Small intestine (tissue), 7 donors: ENCODE data around the gene BICRAL. TPM values are rescaled to one million over a fixed set of nuclear protein-coding genes. Genes with fewer than 3 reads are reported as not detected.

Source experiments
- DNase-seq, 2 donors: peaks; one replicate each; pipeline versions ENCODE4 v3.0.0 to v3.0.0-alpha.2; 2013
- FAIRE-seq: peaks from 2 replicates; lab custom pipeline; 2012; peaks lifted over from hg19 to GRCh38; lab: Jason Lieb, UNC
- H3K27ac ChIP-seq, 3 donors: one replicate each; pipeline ENCODE4 v1.5.1; 2013; ENCODE audit warnings: low read length in 2 of 3, mild to moderate bottlenecking in 2 of 3, control low read depth in 1 of 3, inconsistent platforms in 1 of 3, low read depth in 1 of 3, moderate library complexity in 1 of 3
- H3K27me3 ChIP-seq, 3 donors: one replicate each; pipeline ENCODE4 v1.6.1; 2013; ENCODE audit warnings: low read length in 3 of 3, inconsistent platforms in 1 of 3; ENCODE audit not compliant: control insufficient read depth in 3 of 3, insufficient read depth in 3 of 3
- H3K36me3 ChIP-seq, 3 donors: one replicate each; pipeline ENCODE4 v1.6.1; 2013; ENCODE audit warnings: low read length in 3 of 3, inconsistent platforms in 1 of 3, low read depth in 1 of 3, mild to moderate bottlenecking in 1 of 3, moderate library complexity in 1 of 3; ENCODE audit not compliant: control insufficient read depth in 3 of 3, insufficient read depth in 2 of 3
- H3K4me1 ChIP-seq, 3 donors: one replicate each; pipeline ENCODE4 v1.6.1; 2013; ENCODE audit warnings: low read length in 2 of 3, inconsistent platforms in 1 of 3, low read depth in 1 of 3, mild to moderate bottlenecking in 1 of 3, moderate library complexity in 1 of 3; ENCODE audit not compliant: control insufficient read depth in 3 of 3, insufficient read depth in 2 of 3
- H3K4me3 ChIP-seq, 3 donors: one replicate each; pipeline ENCODE4 v1.5.1; 2013; ENCODE audit warnings: low read length in 3 of 3, control low read depth in 1 of 3, inconsistent platforms in 1 of 3, low read depth in 1 of 3, mild to moderate bottlenecking in 1 of 3, moderate library complexity in 1 of 3
- H3K9me3 ChIP-seq, 2 donors: one replicate each; pipeline ENCODE4 v1.6.1; 2013; ENCODE audit warnings: low read depth in 1 of 2, low read length in 1 of 2; ENCODE audit not compliant: control insufficient read depth in 2 of 2, insufficient read depth in 1 of 2
- WGBS, 3 donors: extraction: QIAGEN DNeasy Blood & Tissue Kit; methylation state at CpG; one replicate each; pipeline ENCODE4 v1.1.7; 2013; 5-methylcytosine and 5-hydroxymethylcytosine counted together
- polyA plus RNA-seq, 4 donors: library from polyadenylated mRNA; stranded (reverse) in 3 of 4; unstranded in 1 of 4; fragments of 200-250 nt in 3 of 4; fragments of 120-200 nt in 1 of 4; gene quantifications; one replicate each; pipeline versions ENCODE4 v1.2.1 to v1.2.3, GENCODE V29; 2013
- donor health status: healthy with polysubstance abuse.
- donor health status: control.
- donor health status: control.
- donor health status: Bipolar disorder and iron deficiency.
- donor health status: healthy.

BICRAL gene
- polyA plus RNA-seq, 4 donors = 3.2 to 15.4 (median 4.7) TPM

DNA sequence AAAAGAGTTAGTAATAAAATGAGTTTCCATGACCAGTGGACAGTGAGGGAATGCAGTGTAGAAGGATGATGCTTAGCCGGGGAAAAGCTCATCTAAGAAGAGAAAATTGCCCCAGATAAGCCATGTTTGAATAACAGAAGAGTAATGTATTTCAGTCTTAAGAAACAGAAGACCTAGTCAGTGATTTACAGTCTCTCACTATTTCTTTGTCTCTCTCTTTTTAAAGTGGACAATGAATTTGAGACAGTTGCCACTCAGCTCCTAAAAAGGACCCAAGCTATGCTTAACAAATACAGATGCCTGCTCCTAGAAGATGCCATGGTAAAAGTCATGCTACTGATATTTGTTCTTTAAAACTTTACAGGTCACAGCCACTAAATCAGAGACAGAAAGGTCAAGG is 78.2 kb downstream of the BICRAL start:
- WGBS, 3 donors = 92 to 96% (median 93%) methylated on average over 1 of the region's 1 CpG
- H3K36me3 ChIP-seq = peaks cover 16 to 76% (median 22%) of the 10 kb centered on the region in 3 donors

DNA sequence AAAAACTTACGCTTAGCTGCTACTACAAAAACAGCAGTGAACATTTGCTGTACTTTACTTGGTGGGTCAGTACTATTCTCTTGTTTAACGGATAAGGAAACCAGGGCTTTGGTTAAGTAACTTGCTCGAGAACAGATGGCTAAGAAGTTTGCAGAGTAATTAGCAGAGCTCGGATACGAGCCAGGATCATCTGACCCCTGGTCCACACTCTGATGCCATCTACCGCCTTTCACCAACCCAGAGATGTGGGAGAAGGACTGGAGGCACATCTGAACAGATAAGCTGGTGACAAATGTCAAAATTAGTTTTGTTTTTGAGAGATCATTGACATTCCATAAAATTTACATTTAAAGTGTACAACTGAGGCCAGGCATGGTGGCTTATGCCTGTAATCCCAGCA is 78.6 kb downstream of the BICRAL start:
- Histone ChIP-seq H3K4me1 (no peaks in the 10 kb centered on the region), H3K36me3 (peaks cover 20 to 74% (median 26%) of the 10 kb centered on the region in 3 donors), H3K27ac (no peak overlapping the region), H3K4me3 (no peak overlapping the region), H3K27me3 (no peaks in the 10 kb centered on the region), H3K9me3 (no peaks in the 10 kb centered on the region)
- DNase-seq (no peak), FAIRE-seq (no peak)
- 91 to 95% (median 94%) methylated on average over 6 of the region's 6 CpGs for WGBS, 3 donors

More for the DNA sequence above, 78.2 kb downstream of the BICRAL start:
- Histone ChIP-seq H3K9me3 (no peaks in the 10 kb centered on the region), H3K4me1 (no peaks in the 10 kb centered on the region), H3K27me3 (no peaks in the 10 kb centered on the region), H3K4me3 (no peak overlapping the region), H3K27ac (no peak overlapping the region)
- DNase-seq (no peak), FAIRE-seq (no peak)

DNA sequence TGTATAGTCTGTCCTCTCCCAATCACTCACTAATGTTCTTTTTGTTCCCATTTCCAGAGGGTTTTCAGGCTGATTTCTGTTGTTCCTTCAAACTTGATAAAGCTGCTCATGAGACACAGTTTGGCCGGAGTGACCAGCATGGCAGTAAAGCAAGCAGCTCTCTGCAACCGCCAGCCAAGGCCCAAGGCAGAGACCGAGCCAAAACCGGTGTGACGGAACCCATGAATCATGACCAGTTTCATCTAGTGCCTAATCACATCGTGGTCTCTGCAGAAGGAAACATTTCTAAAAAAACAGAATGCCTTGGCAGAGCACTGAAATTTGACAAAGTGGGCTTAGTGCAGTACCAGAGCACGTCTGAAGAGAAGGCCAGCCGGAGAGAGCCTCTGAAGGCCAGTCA is 82.8 kb downstream of the BICRAL start:
- Histone ChIP-seq H3K36me3 (peaks cover 16 to 54% (median 22%) of the 10 kb centered on the region in 3 donors), H3K9me3 (no peaks in the 10 kb centered on the region), H3K4me1 (no peaks in the 10 kb centered on the region), H3K27me3 (no peaks in the 10 kb centered on the region), H3K4me3 (no peak overlapping the region), H3K27ac (no peak overlapping the region)
- FAIRE-seq (no peak), DNase-seq (no peak)
- 84 to 89% (median 86%) methylated on average over 8 of the region's 8 CpGs for WGBS, 3 donors

DNA sequence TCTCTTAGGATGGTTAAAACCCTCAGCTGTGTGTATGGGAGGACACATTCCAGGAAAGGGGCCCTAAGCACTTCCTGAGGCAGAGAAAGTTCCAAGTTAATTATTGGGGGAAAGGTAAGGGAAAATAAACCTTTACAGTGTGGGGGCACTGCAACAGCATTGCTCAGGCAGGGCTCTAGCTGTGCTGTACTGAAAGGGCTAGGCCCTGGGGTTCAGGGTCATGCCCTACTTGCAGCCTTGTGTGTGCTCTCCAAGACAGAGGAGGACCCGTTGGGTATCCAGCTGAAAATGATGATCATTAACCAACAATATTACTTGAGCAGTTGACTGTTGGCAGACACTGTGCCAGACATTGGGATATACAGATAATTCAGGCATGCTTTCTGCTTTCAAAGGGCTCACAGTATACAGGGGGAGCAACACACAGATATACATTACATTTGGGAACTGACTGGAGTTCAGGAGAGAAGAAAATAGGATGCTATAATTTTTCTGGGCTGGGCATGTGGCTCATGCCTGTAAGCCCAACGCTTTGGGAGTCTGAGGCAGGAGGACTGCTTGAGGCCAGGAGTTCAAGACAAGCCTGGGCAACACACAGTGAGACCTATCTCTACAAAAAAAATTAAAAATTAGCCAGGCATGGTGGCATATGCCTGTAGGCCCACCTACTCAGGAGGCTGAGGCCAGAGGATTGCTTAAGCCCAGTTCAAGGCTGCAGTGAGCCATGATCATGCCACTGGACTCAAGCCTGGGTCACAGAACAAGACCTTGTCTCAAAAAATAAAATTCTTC is 88.5 kb downstream of the BICRAL start:
- no peak overlapping the region for H3K4me3 ChIP-seq
- H3K9me3 ChIP-seq = no peaks in the 10 kb centered on the region
- H3K4me1 ChIP-seq = peaks cover 0 to 13% (median 0%) of the 10 kb centered on the region in 3 donors
- no peak overlapping the region for H3K27ac ChIP-seq
- H3K27me3 ChIP-seq = no peaks in the 10 kb centered on the region
- FAIRE-seq = no peak
- 61 to 68% (median 68%) methylated on average over 2 of the region's 2 CpGs for WGBS, 3 donors
- DNase-seq = no peak
- H3K36me3 ChIP-seq = peaks cover 3 to 18% (median 5%) of the 10 kb centered on the region in 3 donors

DNA sequence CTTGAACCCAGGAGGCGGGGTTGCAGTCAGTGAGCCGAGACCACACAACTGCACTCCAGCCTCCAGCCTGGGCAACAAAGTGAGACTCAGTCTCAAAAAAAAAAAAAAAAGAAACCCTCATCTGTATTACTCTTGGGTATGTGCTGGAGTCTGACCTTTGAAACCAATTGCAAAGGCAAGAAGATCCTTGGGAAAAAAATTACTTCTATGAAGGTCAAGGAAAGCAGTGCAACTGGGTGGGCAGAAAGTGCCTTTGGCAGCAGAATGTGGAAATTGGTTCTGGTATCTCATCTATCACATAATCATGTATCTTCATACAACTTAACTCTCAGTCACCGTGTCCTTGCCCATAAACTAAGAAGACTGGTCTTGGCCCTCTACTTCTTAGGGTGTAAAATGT is 89.9 kb downstream of the BICRAL start:
- Histone ChIP-seq H3K27ac (peak overlapping the region in 1 of 3 donors; percentile 59), H3K36me3 (peaks cover 2 to 15% (median 4%) of the 10 kb centered on the region in 3 donors), H3K4me3 (no peak overlapping the region), H3K27me3 (no peaks in the 10 kb centered on the region), H3K9me3 (no peaks in the 10 kb centered on the region), H3K4me1 (peaks cover 0 to 13% (median 0%) of the 10 kb centered on the region in 3 donors)
- FAIRE-seq (no peak), DNase-seq (peak in 1 of 2 donors; percentile 73)
- WGBS, 3 donors = 54 to 63% (median 60%) methylated on average over 3 of the region's 3 CpGs

DNA sequence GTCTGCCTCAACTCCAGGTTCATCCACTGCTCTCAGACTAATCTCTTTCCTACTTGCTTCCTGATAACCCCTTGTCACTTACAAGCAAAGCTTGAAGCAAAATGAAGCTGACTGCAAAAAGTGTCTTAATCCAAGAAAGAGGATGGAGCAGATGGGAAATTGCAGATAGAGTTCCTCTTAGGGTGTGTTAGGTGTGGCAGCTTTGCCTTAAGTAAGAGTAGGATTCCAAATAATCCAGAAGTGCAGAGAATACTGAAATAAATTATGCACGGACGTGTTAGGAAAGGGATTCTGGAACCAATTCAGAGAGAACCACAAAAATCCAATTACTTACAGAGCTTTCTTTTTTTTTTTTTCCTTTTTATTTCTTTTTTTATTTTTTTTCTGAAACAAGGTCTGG is 91.5 kb downstream of the BICRAL start:
- no peak overlapping the region for H3K4me3 ChIP-seq
- peaks cover 0 to 13% (median 0%) of the 10 kb centered on the region in 3 donors for H3K4me1 ChIP-seq
- no peak for DNase-seq
- no peaks in the 10 kb centered on the region for H3K27me3 ChIP-seq
- H3K9me3 ChIP-seq = no peaks in the 10 kb centered on the region
- peaks cover 0 to 11% (median 0%) of the 10 kb centered on the region in 3 donors for H3K36me3 ChIP-seq
- WGBS, 3 donors = 68 to 80% (median 69%) methylated on average over 2 of the region's 2 CpGs
- FAIRE-seq = no peak
- no peak overlapping the region for H3K27ac ChIP-seq

DNA sequence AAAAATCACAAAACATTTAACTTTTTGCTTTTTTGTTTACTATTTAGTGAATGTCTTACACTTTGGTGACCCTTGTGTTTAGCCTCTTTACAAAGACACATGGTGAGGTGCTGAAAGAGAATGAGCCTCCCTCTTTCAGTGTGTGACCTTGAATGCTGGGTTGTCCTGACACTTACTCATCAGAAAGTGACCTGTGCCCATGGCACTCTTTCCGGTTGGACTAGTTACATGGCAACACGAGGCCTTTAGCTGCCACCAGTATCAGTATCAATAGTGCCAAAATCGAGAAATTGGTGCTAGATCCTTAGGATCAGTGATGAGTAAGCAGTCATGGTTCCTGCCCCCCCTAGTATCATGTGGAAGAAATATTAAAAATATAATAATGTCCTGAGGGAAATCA is 95.8 kb downstream of the BICRAL start:
- Histone ChIP-seq H3K36me3 (peaks cover 0 to 20% (median 0%) of the 10 kb centered on the region in 3 donors), H3K27me3 (no peaks in the 10 kb centered on the region), H3K4me1 (peaks cover 0 to 2% (median 0%) of the 10 kb centered on the region in 3 donors), H3K9me3 (no peaks in the 10 kb centered on the region), H3K27ac (no peak overlapping the region), H3K4me3 (no peak overlapping the region)
- WGBS, 3 donors = 35 to 71% (median 38%) methylated on average over 3 of the region's 3 CpGs
- FAIRE-seq = no peak
- peak in 1 of 2 donors; percentile 31 for DNase-seq

DNA sequence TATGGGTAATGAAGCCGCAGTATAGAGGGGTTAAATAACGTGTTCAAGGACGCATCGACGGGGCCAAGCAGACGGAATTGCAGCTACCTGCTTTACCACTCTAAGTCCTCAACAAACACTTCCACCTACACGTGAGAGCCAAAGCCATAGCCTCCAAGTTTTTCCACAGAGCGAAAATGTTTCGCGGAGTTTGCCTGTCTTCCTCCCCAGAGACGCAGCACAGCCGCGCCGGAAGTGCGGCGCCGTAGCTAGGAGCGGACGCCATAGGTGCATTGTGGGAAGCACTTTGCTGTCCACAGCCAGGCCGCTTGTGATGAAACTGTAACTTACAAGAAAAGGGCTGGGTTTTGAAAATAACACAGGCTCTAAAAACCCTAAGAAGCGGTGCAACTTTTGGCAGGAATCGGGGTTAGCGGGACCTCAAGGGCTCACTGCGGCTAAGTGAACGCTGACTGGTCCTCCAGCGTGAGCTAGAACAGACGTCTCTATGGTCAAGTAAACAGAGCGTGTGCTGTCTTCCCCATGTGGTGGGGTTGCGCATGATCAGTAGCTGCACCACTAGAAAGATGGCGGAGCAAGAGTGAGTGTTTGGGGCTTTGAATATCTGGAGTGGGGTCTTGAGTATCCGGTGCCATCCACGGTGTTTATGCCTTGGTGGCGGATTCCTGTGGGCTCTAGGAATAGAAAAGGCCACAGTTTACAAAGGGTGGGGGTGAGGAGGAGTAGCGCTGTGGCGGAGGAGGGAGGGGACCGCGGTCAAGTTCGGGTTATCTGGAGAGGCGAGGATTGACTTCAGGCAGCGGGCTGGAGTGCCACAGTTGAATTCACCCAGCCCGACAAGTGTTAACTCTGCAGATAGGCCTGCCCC is 97.8 kb downstream of the BICRAL start, which contains the start of gene RPL7L1:
TSS of gene RPL7L1 (plus strand) at position 245 of the 868 bp plus-strand sequence. CDS start at position 540, 295 bp downstream.
- peaks cover 2 to 27% (median 12%) of the 10 kb centered on the region in 3 donors for H3K36me3 ChIP-seq
- H3K4me3 ChIP-seq = peak within 1 kb of the TSS; percentile 55 to 90 (median 79)
- H3K9me3 ChIP-seq = no peaks in the 10 kb centered on the region
- no peaks in the 10 kb centered on the region for H3K27me3 ChIP-seq
- WGBS, 3 donors = 0% methylated on average over 41 of the region's 41 CpGs
- H3K27ac ChIP-seq = peak within 1 kb of the TSS; percentile 71 to 98 (median 83)
- DNase-seq (peak; percentile 89 to 95), FAIRE-seq (no peak)
- peaks cover 0 to 2% (median 0%) of the 10 kb centered on the region in 3 donors for H3K4me1 ChIP-seq
